GM18868 (cell line): ENCODE results near the gene LRRN4.
A peak's percentile ranks its signal among the peaks of the same experiment; 100 is the strongest.
"Not testable (repeated sequence)": the region's sequence is repeated elsewhere in the genome, so short reads cannot be mapped to it uniquely, and the experiment has no call there.

Experiments
- ATAC-seq: cut with Tn5 transposase; IDR thresholded peaks from one replicate; pipeline ENCODE4 v1.9.1; 2021; ENCODE audit warnings: mild to moderate bottlenecking, moderate library complexity; ENCODE audit not compliant: unreplicated experiment

The LRRN4 gene

DNA sequence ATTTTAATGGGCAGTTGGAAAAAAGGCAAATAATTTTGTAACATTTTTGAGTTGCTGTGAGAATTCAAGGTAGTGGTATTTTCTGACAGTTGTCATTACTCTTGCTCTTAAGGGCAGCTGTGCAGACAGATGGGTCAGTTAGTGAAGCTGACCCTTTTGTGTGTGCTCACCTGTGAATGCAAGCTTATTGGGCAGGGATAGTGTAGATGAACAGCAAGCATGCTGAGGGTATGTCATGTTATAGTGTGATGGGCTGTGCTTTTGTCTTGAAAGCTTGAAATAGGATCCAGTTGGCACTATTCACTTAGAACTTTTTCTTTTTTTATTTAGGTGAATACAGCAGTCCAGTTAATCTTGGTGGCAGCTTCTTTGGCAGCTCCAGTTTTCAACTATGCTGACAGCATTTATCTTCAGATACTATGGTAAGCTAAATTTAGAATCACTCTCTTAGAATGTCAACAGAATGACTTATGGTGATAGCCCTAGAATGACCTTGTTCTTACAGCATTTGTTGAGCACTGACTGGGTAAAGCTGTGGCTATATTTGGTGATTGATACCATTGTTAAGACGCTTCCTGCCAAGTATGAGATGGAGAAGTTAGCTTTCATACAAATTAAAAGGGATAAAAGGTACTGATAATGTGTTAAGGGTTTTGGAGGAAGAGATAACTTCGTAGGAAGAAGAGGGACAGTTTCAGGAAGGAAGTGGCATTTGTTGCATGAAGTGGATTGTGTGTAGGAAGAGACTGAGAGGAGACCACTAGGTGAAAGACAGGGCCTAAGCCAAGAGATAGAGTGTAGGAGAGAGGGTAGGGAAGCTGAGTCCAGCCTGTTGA is 19.5 kb downstream of the LRRN4 start:
- ATAC-seq, result no peak

DNA sequence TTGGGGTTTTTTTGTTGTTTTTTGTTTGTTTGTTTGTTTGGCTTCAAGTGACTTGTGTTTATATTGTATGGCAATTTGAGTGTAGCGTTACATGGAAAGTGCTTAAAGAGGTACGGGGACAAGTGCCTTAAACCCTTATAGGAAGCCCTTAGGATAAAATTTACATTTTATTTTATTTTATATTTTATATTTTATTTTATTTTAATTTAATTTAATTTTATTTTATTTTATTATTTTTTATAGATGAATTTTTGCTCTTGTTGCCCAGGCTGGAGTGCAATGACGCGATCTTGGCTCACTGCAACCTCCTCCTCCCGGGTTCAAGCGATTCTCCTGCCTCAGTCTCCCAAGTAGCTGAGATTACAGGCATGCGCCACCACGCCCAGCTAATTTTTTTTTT is 21.0 kb downstream of the LRRN4 start:
- not testable (repeated sequence) for ATAC-seq

DNA sequence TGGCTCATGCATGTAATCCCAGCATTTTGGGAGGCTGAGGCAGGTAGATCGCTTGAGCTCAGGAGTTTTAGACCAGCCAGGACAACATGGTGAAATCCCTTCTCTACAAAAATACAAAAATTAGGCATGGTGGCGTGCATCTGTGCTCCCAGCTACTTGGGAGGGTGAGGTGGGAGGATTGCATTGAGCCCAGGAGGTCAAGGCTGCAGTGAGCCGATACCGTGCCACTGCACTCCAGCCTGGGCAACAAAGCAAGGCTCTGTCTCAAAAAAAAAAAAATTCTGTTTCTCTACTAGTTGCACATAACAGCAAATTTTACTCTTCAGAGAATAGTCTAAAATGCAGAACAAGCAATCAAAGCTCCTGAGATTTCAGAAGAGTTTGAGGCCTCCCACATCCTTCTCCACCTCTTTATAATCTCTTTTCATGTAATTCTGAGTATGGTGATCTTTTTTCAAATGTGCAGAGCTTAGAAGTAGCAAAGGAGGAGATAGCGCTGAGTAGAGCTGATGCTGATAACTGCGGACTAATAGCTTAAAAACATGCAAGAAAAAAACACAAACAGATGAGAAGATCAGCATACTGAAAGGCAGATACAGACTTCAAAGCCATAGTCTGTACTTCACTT is 23.3 kb downstream of the LRRN4 start:
- no peak for ATAC-seq

DNA sequence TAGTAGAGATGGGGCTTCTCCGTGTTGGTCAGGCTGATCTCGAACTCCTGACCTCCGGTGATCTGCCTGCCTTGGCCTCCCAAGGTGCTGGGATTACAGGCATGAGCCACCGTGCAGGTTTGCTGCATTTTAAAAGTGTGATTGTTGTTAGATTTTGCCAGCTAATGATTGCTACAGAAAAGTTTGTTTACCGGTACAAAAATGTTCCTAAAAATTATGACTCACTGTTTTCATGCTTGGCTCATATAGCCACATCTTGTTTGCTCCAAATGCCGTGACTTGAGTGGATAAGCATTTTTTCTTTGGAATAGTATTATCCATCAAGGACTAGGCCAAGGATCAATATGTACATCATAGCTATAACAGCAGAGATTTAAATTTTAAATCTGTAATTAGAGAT is 24.3 kb downstream of the LRRN4 start:
- no peak for ATAC-seq

DNA sequence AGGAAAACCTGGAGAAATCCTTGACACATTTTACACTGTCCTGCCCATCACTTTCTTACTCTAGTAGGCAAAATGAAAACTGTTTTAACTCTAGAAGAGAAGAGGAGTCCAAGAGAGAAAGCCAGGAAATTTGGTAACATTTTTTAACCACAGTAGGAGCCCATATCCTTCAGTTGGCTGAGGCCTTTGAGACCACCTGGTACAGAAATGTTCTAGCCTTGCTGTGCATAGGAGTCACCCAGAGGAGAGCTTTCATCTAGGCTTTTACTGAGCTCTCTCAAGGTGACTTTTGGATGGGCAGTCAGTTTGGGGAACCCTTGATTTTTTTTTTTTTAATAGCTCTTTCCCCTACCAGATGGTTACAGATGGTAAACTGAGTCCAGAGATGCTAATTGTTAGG is 25.0 kb downstream of the LRRN4 start:
- no peak for ATAC-seq

DNA sequence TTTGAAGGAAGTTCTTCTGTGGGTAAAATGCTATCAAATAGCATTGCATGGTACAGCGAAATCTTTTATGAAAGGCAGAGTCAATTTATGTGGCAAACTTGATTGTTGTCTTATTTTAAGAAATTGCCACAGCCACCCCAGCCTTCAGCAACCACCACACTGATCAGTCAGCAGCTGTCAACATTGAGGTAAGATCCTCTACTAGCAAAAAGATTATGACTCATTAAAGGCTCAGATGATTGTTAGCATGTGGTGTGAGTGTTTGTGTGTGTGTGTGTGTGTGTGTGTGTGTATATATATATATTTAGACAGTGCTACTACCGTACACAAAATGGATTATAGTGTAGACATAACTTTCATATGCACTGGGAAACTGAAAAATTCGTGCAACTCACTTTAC is 27.8 kb downstream of the LRRN4 start:
- no peak for ATAC-seq

DNA sequence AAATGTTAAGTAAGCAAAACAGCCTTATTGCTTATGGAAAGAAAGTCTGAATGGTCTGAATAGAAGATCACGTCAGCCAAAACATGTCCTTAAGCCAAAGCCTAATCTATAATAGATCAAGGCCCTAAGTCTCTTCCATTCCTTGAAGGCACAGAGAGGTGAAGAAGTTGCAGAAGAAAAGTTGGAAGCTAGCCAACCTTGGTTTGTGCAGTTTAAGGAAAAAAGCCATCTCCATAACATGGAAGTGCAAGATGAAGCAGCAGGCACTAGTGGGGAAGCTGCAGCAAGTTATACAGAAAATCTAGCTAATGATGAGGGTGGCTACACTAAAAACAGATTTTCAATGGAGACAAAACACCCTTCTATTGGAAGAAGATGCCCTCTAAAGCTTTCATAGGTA is 29.1 kb downstream of the LRRN4 start:
- no peak for ATAC-seq

DNA sequence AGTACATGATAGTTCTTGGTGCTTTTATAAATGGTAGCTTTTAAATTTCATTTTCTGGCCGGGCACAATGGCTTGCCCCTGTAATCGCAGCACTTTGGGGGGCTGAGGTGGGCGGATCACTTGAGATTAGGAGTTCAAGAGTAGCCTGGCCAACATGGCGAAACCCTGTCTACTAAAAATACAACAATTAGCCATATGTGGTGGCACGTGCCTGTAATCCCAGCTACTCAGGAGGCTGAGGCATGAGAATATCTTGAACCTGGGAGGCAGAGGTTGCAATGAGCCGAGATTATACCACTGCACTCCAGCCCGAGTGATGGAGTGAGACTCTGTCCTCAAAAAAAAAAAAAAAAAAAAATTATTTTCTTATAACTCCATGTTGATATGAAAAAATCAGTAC is 36.0 kb downstream of the LRRN4 start:
- ATAC-seq, result no peak

DNA sequence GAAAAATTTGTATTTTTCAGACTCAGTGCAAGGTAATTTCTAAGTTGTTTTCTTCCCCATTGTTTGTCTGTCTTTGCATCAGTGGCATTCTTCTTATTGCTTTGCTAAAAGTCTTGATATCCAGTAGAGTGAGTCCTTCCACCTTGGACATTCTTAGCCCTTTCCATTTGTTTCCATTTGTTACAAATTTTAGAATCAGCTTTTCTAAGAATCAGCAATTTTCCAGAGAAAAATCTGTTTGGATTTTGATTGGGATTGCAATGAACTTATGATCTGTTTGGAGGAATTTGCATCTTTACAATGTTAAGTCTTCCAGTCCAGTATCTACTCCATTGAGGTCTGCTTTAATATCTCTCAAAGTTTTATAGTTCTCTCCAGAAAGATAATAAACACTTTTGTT is 36.4 kb downstream of the LRRN4 start:
- ATAC-seq, result no peak

DNA sequence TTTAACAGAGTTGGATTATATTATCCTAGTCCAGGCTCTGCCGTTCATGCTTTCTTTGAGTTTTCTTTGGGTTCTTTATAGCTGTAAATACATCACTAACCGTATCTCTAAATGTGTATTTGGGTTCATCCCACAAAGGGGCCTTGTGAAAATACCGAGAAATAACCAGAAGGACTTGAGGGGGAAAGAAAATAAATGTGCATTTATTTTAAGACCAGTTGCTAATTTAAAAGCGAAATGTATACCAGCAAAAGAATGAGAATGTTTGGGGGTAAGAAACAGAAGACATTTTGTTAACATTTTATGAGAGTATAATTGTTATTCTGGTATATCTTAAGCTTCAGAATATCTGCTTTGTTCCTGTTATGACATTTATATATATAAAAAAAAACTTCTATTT is 38.9 kb downstream of the LRRN4 start:
- ATAC-seq, result no peak

DNA sequence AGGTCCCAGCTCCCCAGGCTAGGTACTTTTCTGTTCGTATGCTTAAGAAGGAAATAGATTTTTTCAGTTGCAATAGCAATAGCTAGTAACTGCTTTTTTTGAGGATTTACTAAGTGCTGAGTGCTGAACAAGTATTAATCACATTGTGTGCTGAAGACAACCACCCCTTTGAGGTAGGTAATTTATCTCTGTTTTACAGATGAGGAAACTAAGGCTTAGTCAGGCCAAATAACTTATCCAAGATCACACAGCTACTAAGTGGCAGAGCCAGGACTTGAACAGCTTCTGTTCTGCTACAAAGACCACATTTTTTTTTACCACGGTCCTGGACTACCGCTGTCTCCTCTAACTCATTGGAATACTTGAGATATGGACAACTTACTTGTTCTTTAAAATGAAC is 39.8 kb downstream of the LRRN4 start:
- no peak for ATAC-seq

DNA sequence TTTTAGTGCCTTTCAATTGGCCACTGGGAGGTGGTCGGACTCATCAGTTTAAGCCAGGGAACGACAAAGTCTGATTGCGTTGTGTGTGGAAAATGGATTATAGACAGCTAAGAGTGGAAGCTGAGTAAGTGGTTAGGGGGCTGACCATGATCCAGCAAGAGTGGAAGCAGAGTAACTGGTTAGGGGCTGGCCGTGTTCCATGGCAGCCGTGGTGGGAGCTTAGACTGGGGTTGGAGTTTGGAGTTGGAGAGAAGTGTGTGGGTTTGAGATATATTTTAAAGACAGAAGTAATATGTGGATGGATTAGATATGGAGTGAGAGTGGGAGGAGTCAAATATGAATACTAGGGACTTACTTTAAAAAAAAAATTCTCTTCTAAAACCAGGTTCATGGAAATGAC is 41.7 kb downstream of the LRRN4 start:
- ATAC-seq, result no peak

DNA sequence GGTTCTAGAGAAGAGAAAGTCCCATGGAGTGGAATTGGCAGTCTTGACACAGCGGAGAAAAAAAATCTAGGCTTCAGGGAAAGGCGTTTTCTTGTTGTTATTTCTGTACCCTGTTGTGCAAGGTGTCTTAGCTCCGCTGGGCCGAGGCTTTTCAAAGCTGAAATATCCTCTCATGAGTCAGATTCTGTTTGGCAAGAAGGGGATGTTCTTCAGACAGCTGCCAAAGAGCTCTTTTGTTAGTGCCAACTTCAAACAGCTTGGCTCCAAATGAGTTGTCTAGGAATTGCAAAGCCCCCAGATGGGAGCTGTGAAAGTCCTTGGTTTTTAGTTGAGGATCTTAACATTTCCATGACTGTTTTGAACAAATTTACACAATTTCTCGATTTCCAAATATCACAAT is 45.6 kb downstream of the LRRN4 start:
- no peak for ATAC-seq

DNA sequence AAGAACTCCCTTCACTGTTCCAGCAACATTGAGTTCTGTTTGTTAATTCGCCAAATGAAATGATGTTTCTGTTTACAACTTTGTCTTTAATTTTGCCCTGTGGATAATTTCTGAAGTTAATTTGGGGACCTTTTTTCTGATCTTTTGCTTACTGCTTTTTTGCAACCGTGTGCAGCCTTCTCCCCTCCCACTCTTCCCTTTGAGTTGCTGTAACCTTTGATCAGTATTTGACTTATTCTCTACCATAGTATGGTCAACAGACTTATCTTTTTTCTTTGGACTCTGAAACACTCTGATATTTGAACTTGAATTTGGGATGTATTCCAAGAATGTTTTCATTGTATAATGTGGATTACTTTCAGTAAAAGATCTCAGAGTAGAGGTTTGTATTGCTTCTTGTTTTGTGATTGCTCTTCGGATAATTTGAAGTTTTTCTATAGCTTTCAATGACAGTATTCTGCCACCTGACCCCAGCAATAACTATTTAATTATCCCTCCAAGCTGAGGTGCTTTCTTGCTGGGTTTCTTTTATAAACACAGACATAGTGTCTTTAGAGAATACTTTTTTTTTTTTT is 46.2 kb downstream of the LRRN4 start:
- ATAC-seq, result no peak

DNA sequence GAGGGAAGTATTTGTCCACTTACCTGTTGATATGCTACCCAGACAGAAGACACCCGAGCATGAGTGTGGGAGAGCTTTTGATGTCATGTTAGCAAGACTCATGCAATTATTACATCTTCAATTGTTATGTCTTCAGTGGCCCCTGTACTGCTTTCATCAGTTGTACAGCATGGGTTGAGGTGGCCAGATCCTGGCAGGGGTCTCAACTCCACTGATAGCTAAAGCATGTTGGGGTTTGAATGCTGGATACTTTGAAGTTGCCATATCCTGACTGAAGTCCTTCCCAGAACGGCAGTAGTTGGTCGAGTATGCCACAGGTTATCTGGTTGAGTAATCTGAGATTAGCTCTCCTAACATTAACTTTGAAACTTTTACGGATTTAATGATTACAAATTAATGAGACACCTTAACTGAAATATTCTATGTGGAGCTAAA is 46.7 kb downstream of the LRRN4 start:
- no peak for ATAC-seq

DNA sequence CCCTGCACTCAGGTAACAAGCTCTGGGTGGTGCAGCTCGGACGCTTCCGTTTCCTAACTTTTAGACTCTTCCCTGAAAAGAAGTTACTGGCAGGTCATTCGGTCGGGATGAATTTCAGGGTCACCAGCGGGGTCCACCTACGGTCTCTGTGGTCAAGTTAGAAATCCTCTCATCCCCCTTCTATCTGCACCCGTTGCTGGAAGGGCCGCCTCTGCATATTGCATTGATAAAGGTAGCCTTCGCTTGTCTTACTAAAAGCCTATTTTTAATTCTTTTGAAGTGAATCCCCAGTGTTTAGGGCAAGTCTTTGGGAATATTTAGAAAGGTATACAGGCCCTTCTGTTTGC is 47.3 kb downstream of the LRRN4 start:
- ATAC-seq, result no peak

DNA sequence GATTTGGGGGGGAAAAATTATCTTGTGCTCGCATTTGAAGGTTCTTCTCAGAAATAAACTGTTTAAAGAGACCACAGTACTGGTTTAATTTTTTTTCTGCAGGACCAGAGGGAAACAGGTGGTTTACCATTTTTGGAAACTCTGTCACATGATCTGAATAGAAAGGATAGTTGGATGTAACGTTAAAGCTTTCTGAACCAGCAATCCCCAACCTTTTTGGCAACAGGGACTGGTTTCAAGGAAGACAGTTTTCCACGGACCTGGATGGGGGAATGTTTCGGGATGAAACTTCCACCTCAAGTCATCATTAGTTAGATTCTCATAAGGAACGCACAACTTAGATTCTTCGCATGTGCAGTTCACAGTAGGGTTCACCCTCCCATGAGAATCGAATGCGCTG is 53.0 kb downstream of the LRRN4 start:
- ATAC-seq, result no peak

DNA sequence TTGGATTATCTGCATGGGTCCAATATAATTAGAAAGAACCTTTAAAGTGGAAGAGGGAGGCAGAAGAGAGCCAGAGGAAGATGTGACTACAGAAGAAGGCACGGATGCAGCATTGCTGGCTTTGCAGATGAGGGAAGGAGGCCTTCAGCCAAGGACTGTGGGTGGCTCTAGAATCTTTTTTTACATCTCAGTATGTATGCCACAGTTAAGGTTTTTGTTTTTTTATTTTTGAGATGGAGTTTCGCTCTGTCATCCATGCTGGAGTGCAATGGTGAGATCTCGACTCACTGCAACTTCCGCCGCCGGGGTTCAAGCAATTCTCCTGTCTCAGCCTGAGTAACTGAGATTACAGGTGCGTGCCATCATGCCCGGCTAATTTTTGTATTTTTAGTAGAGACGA is 54.1 kb downstream of the LRRN4 start:
- no peak for ATAC-seq

DNA sequence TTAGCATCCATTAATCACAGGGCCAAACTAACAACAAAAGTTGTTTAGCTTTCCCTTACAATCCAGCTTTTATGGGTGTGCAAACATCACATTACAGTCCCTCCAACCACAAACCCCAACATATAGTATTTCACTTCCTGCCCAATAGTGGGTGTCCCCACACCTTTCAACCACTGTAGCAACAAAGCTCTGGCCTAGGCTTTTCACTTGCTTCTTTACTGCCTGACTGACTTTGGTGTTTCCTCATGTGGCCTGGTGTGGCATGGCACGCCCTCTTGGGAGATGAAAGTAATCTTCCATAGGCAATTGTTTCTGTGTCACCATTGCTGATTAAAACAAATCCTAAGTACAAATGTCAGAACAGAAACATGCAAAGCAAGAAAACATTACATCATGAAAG is 57.1 kb downstream of the LRRN4 start:
- ATAC-seq, result peak; percentile 96

DNA sequence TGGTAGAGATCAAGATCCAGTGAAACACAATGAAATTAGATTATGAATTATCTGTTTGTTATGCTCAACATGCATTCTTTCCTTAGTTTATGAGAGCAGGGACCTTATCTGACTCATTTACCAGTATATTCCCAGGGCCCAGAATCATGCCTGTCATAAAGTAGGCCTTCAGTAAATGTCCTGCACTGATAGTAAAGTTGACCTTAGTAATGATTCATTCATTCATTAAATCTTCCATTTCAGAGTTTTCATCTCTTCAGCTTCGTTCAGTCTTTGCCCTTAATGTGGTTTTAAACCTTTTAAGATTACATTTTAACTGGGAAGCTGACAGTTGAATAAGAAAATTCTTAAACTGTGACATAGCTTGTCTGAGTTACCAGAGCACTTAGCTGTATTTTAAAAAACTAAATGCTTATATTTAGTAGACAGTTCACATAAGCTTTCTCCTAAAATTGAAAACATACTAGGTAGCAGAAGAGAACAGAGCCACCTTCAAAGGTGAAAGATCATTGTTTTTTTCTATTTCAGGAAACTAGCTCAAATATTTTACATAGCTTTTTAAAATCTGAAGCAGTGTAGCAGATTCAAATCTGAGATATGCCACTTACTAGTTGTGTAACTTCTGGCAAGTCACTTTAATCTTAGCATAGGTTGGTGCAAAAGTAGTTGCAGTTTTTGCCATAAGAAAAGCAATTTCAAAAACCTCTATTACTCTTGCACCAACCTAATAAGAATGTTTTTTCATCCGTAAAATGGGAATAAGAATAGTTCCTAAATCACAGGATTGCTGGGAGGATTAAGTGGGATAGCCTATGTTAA is 62.0 kb downstream of the LRRN4 start:
- no peak for ATAC-seq

DNA sequence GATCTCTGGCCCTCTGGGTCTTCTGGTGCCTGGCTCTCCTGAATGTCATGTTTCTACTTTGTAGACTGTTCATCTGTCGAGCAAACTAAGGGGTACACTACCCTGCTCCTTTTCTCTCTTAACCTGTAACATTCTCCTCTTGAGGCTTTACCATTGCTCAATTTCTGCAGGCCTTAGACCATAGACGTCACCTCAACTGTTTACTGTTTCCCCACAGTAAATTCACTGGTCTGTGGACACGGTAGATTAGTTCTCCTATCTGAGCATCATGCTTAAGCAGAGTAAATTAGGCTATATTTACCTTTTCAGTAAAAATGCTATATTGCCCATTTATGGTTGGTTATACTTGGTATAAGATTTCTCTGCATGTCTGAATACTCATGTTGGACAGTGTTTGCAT is 62.9 kb downstream of the LRRN4 start:
- no peak for ATAC-seq
